Astrocyte (in vitro differentiated cells and primary cell): ENCODE measurements around the gene LGR4.

ENCODE experiments used
- EZH2 ChIP-seq: IDR thresholded peaks from 2 replicates; pipeline ENCODE4 v1.6.1; 2012; ENCODE audit warnings: mild to moderate bottlenecking, low read length, inconsistent platforms; ENCODE audit not compliant: insufficient read depth
- TF ChIP-seq, protein P1 (sequence below): IDR thresholded peaks from 2 replicates; pipeline ENCODE4 v1.5.1; 2011; ENCODE audit warnings: low read depth, mild to moderate bottlenecking, inconsistent platforms, low read length, moderate library complexity; ENCODE audit not compliant: insufficient read depth

- TF ChIP-seq, protein P1, sequence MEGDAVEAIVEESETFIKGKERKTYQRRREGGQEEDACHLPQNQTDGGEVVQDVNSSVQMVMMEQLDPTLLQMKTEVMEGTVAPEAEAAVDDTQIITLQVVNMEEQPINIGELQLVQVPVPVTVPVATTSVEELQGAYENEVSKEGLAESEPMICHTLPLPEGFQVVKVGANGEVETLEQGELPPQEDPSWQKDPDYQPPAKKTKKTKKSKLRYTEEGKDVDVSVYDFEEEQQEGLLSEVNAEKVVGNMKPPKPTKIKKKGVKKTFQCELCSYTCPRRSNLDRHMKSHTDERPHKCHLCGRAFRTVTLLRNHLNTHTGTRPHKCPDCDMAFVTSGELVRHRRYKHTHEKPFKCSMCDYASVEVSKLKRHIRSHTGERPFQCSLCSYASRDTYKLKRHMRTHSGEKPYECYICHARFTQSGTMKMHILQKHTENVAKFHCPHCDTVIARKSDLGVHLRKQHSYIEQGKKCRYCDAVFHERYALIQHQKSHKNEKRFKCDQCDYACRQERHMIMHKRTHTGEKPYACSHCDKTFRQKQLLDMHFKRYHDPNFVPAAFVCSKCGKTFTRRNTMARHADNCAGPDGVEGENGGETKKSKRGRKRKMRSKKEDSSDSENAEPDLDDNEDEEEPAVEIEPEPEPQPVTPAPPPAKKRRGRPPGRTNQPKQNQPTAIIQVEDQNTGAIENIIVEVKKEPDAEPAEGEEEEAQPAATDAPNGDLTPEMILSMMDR: no peak
- TF ChIP-seq EZH2: no peak
Measured at GRCh38 chr11:27339941-27340340, 132.6 kb downstream of the LGR4 start.
